Adrenal gland (tissue), 5 donors: ENCODE data around the gene CRTC1.
"Not testable (repeated sequence)": the region's sequence is repeated elsewhere in the genome, so short reads cannot be mapped to it uniquely, and the experiment has no call there.

Source experiments
- CTCF ChIP-seq, 6 experiments: fragments of 450-650 bp in 4 of 6; fragments of 200-600 bp in 2 of 6; sonication (generic) in 1 of 6; IDR thresholded peaks; 1 replicate in 5 of 6; 2 replicates in 1 of 6; pipeline versions ENCODE4 v1.5.1 to v1.8.0; 2016 to 2021; ENCODE audit warnings: antibody characterized with exemption in 6 of 6, mild to moderate bottlenecking in 2 of 6, moderate library complexity in 1 of 6
- POLR2A ChIP-seq, 2 donors: fragments of 450-650 bp; IDR thresholded peaks; one replicate each; pipeline ENCODE4 v1.6.1; 2017; ENCODE audit warnings: antibody characterized with exemption in 2 of 2, mild to moderate bottlenecking in 2 of 2, moderate library complexity in 1 of 2
- donor health status: DM: no; HTN: no; CAD: no.

- not testable (repeated sequence) for TF ChIP-seq POLR2A, CTCF (IDR thresholded peaks at IDR 0.05)
These were observed 133.2 kb downstream of the CRTC1 start for GRCh38 chr19:18816645-18817044.
